Gastroesophageal sphincter (tissue), 3 donors: ENCODE measurements around the gene MARK2.

ENCODE experiments used
- EP300 ChIP-seq: sonication (generic); formaldehyde crosslinking; IDR thresholded peaks from one replicate; pipeline ENCODE4 v1.6.1; 2017; ENCODE audit warnings: antibody characterized with exemption, mild to moderate bottlenecking
- POLR2A ChIP-seq, 2 donors: fragments of 450-650 bp; IDR thresholded peaks; one replicate each; pipeline ENCODE4 v1.6.1; 2017; ENCODE audit warnings: antibody characterized with exemption in 2 of 2, mild to moderate bottlenecking in 2 of 2, moderate library complexity in 1 of 2
- POLR2AphosphoS5 ChIP-seq: sonication (generic); formaldehyde crosslinking; IDR thresholded peaks from one replicate; pipeline ENCODE4 v1.6.1; 2017; ENCODE audit warnings: antibody characterized with exemption
- TF ChIP-seq, protein P1 (sequence below), 4 experiments: fragments of 200-600 bp in 2 of 4; fragments of 450-650 bp in 2 of 4; sonication (generic) in 1 of 4; IDR thresholded peaks; one replicate each; pipeline ENCODE4 v1.5.1; 2017 to 2019; ENCODE audit warnings: antibody characterized with exemption in 4 of 4, mild to moderate bottlenecking in 2 of 4, moderate library complexity in 2 of 4

DNA sequence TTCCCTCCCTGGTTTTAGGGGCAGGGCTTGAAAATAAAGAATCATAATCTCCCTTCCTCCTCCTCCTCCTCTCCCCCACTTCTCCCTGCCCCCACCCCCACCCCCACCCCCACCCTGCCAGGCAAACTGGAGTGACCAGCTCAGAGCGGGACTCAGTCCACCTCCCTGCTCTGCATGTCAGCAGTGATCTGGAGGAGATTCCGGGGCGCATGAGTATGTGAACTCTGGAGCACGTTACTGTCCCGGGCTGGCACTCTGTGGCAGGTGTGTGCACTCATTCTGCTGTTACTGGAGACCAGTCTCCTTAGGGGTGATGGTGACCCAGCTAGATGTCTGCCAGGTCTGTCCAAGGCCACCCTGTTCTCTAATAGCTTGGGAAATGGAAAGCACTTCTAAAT, 33.9 kb downstream of the MARK2 start:
- TF ChIP-seq POLR2A (IDR thresholded peaks at IDR 0.05): no peak
- TF ChIP-seq, protein P1, sequence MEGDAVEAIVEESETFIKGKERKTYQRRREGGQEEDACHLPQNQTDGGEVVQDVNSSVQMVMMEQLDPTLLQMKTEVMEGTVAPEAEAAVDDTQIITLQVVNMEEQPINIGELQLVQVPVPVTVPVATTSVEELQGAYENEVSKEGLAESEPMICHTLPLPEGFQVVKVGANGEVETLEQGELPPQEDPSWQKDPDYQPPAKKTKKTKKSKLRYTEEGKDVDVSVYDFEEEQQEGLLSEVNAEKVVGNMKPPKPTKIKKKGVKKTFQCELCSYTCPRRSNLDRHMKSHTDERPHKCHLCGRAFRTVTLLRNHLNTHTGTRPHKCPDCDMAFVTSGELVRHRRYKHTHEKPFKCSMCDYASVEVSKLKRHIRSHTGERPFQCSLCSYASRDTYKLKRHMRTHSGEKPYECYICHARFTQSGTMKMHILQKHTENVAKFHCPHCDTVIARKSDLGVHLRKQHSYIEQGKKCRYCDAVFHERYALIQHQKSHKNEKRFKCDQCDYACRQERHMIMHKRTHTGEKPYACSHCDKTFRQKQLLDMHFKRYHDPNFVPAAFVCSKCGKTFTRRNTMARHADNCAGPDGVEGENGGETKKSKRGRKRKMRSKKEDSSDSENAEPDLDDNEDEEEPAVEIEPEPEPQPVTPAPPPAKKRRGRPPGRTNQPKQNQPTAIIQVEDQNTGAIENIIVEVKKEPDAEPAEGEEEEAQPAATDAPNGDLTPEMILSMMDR (IDR thresholded peaks at IDR 0.05): no peak
- no peak for TF ChIP-seq POLR2AphosphoS5
- TF ChIP-seq EP300: no peak
